ENCODE results near the gene GSTCD. TPM values are rescaled to one million over a fixed set of nuclear protein-coding genes. Genes with fewer than 3 reads are reported as not detected.

Gene GSTCD, protein sequence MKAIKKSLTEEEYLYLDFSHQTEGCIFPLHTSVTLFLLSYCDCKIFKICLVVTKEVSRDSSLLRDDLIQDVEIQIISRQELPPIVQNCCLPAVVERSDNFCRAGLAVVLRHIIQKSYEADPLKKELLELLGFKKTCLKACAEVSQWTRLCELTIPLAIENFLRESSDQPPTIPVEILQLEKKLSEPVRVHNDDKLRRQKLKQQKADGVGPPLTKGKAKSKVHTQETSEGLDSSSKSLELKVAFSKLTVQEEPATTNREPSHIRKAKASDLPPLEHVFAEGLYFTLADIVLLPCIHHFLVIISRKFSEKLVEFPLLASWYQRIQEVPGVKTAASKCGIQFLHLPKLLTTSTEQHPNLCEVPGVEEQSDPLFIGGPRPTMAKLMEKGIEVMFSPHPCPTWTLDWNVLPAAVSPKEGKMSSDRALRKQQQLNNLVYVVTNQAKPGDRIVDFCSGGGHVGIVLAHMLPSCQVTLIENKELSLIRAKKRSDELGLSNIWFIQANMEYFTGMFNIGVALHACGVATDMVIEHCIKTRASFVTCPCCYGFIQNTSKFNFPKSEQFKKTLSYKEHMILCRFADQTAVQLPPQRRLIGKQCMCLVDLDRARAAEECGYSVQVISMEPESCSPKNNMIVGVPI
- 10 to 100 TPM in 2 of 3 donors, 1 to 10 TPM in 1; 6.7 to 11.6 (median 10.1) TPM for total RNA-seq
- long read RNA-seq, donor 1, full-length matches to known transcripts, result 1 of 1 reads
- long read RNA-seq, donor 1, partial matches to known transcripts, result 0 of 1 reads
- long read RNA-seq, donor 1, other reads (novel, unspliced or antisense), result 0 of 1 reads
- long read RNA-seq, donor 2, full-length matches to known transcripts, result 1 of 4 reads
- long read RNA-seq, donor 2, partial matches to known transcripts, result 3 of 4 reads
- long read RNA-seq, donor 2, other reads (novel, unspliced or antisense), result 0 of 4 reads

GRCh38 chr4:105708181-105709080, at the start of gene GSTCD, which contains the start of gene INTS12:
GSTCD (plus strand) TSS chr4:105708784; CDS start chr4:105717614, 8,830 bp downstream.
INTS12 (minus strand) TSS chr4:105708689; CDS start chr4:105700005, 8,684 bp downstream.
- H3K9me3 ChIP-seq, result no peaks in the 10 kb centered on the region
- H3K4me3 ChIP-seq, result peak within 1 kb of the TSS; percentile 83
- no peaks in the 10 kb centered on the region for H3K36me3 ChIP-seq (ENCODE audit: low read depth)
- intact Hi-C loops (cut with DNase I, micrococcal nuclease), result no loop called here
- DNase-seq, result peak; percentile 93 to 96 (median 95)
- H3K4me1 ChIP-seq (ENCODE audit: low read depth), result peaks cover 9% of the 10 kb centered on the region
- ATAC-seq, result peak; percentile 100
- TF ChIP-seq, protein P1, sequence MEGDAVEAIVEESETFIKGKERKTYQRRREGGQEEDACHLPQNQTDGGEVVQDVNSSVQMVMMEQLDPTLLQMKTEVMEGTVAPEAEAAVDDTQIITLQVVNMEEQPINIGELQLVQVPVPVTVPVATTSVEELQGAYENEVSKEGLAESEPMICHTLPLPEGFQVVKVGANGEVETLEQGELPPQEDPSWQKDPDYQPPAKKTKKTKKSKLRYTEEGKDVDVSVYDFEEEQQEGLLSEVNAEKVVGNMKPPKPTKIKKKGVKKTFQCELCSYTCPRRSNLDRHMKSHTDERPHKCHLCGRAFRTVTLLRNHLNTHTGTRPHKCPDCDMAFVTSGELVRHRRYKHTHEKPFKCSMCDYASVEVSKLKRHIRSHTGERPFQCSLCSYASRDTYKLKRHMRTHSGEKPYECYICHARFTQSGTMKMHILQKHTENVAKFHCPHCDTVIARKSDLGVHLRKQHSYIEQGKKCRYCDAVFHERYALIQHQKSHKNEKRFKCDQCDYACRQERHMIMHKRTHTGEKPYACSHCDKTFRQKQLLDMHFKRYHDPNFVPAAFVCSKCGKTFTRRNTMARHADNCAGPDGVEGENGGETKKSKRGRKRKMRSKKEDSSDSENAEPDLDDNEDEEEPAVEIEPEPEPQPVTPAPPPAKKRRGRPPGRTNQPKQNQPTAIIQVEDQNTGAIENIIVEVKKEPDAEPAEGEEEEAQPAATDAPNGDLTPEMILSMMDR (IDR thresholded peaks at IDR 0.05), result no peak

DNA sequence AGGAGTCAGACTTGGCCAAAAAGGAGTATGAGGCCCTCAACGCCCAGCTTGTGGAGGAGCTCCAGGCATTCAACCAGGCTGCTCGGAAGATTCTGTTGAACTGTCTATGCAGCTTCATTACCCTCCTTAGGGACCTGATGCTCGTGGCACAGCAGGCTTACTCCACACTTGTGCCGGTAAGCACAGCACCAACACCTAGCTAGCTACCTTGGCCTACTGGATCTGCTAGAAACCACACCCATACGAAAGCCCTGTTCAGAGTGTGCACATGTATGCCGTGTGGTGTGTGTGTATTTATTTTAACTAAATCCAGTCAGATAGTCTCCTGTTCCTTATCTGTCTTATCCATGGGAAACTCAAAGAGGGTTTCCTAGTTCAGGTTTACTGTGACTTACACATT, 49.4 kb upstream of the GSTCD start:
- Histone ChIP-seq H3K36me3 (ENCODE audit: low read depth) (no peaks in the 10 kb centered on the region), H3K9me3 (no peaks in the 10 kb centered on the region), H3K4me3 (no peak overlapping the region), H3K4me1 (ENCODE audit: low read depth) (no peaks in the 10 kb centered on the region)
- TF ChIP-seq, protein P1 (IDR thresholded peaks at IDR 0.05), result no peak
- peak; percentile 13 for ATAC-seq
- intact Hi-C loops (cut with DNase I, micrococcal nuclease), result no loop called here
- no peak for DNase-seq

GRCh38 chr4:105661028-105661427, 47.6 kb upstream of the GSTCD start:
- intact Hi-C loops (cut with DNase I, micrococcal nuclease), result no loop called here
- TF ChIP-seq, protein P1 (IDR thresholded peaks at IDR 0.05), result no peak
- Histone ChIP-seq H3K4me3 (no peak overlapping the region), H3K9me3 (no peaks in the 10 kb centered on the region), H3K36me3 (ENCODE audit: low read depth) (no peaks in the 10 kb centered on the region), H3K4me1 (ENCODE audit: low read depth) (no peaks in the 10 kb centered on the region)
- DNase-seq (no peak), ATAC-seq (no peak)

DNA sequence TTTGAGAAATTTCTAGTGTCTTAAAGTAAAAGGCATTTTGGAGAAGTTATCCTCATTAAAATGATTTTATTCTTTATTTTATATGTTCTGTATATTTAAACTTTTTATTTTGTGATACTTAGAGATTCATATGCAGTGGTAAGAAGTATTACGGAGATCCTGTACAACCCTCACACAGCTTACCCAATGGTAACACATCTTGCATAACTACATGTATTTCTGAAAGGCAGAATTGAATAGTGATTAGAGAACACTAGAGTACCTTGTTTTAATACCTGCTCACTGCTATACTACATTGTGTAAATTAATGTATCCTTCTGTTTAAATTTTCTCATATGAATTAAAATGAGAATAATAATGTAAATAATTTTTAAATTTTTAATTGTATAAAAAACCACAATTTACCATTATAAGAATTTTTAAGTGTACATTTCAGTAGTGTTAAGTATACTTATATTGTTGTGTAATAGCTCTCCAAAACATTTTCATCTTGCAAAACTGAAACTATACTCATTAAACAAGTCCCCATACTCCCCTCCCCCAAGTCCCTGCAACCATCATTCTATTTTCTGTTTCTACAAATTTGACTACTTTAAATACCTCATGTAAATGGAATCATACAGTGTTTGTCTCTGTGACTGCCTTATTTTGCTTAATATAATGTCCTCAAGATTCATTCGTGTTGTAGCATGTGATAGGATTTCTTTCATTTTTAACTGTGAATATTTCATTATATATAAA, 45.5 kb upstream of the GSTCD start:
- no peaks in the 10 kb centered on the region for H3K4me1 ChIP-seq (ENCODE audit: low read depth)
- ATAC-seq, result no peak
- intact Hi-C loops (cut with DNase I, micrococcal nuclease), result no loop called here
- H3K4me3 ChIP-seq, result no peak overlapping the region
- no peaks in the 10 kb centered on the region for H3K9me3 ChIP-seq
- DNase-seq, result no peak
- no peaks in the 10 kb centered on the region for H3K36me3 ChIP-seq (ENCODE audit: low read depth)
- TF ChIP-seq, protein P1 (IDR thresholded peaks at IDR 0.05), result no peak

All from mucosa of descending colon (tissue), 3 donors.